Measurements from ENCODE around the gene UBQLN2.

- no peak for TF ChIP-seq POLR2A (IDR thresholded peaks at IDR 0.05)
- no peak for TF ChIP-seq CTCF (IDR thresholded peaks at IDR 0.05)
These were observed 25.2 kb downstream of the UBQLN2 start for GRCh38 chrX:56588397-56589188.
